SU-DHL-6 (cell line): Measurements from ENCODE around the gene THSD4.

Experiments used
- H2AFZ ChIP-seq: fragments of 200-600 bp; sonication (generic); 2 replicates; pipeline ENCODE4 v1.6.1; 2014; ENCODE audit warnings: low read depth, mild to moderate bottlenecking, moderate library complexity, mixed read lengths, antibody characterized with exemption, low read length; ENCODE audit not compliant: severe bottlenecking
- H3F3A ChIP-seq: fragments of 200-600 bp; shearing (Covaris generic); 2 replicates; pipeline ENCODE4 v1.6.0; 2016; ENCODE audit warnings: antibody characterized with exemption, mild to moderate bottlenecking; ENCODE audit not compliant: insufficient read depth
- H3K27ac ChIP-seq: fragments of 200-600 bp; sonication (generic); 2 replicates; pipeline ENCODE4 v1.5.1; 2016; ENCODE audit warnings: low read depth, mild to moderate bottlenecking, low read length, moderate library complexity, mixed read lengths
- H3K27me3 ChIP-seq: fragments of 200-600 bp; sonication (generic), shearing (Covaris generic); 2 replicates; pipeline ENCODE4 v1.6.0; 2014; ENCODE audit warnings: mild to moderate bottlenecking, low read length
- H3K36me3 ChIP-seq: fragments of 200-600 bp; sonication (generic); 2 replicates; pipeline ENCODE4 v1.6.1; 2014; ENCODE audit warnings: mild to moderate bottlenecking, low read length, mixed read lengths
- H3K4me2 ChIP-seq: fragments of 300-600, 200-600 bp; shearing (Covaris generic), sonication (generic); 2 replicates; pipeline ENCODE4 v1.6.0; 2014; ENCODE audit warnings: low read length, low read depth, mild to moderate bottlenecking; ENCODE audit not compliant: poor library complexity, severe bottlenecking
- H3K4me3 ChIP-seq: fragments of 200-600 bp; sonication (generic); 2 replicates; pipeline ENCODE4 v1.5.1; 2014; ENCODE audit warnings: antibody characterized with exemption, low read length, mild to moderate bottlenecking, mixed read lengths; ENCODE audit not compliant: insufficient read depth, poor library complexity, severe bottlenecking
- H3K79me2 ChIP-seq: fragments of 200-600 bp; sonication (generic); 2 replicates; pipeline ENCODE4 v1.6.1; 2014; ENCODE audit warnings: mild to moderate bottlenecking, low read length, moderate library complexity; ENCODE audit not compliant: insufficient read depth
- H3K9ac ChIP-seq: fragments of 200-600 bp; sonication (generic); 2 replicates; pipeline ENCODE4 v1.7.0; 2014; ENCODE audit warnings: mild to moderate bottlenecking, low read length
- H3K9me2 ChIP-seq: fragments of 200-600 bp; sonication (generic); replicated peaks from 2 replicates; pipeline ENCODE4 v1.6.1; 2014; ENCODE audit warnings: low read length; ENCODE audit not compliant: insufficient read depth
- H3K9me3 ChIP-seq: fragments of 200-600 bp; sonication (generic); 2 replicates; pipeline ENCODE4 v1.6.1; 2014; ENCODE audit warnings: low read length, mixed read lengths; ENCODE audit not compliant: insufficient read depth
- H4K20me1 ChIP-seq: fragments of 200-600 bp; sonication (generic); 2 replicates; pipeline ENCODE4 v1.6.1; 2014; ENCODE audit warnings: low read depth, mild to moderate bottlenecking, antibody characterized with exemption, low read length, moderate library complexity, mixed read lengths
- CTCF ChIP-seq: fragments of 200-600 bp; sonication (generic); IDR thresholded peaks from one replicate; pipeline ENCODE4 v1.5.1; 2017; ENCODE audit warnings: antibody characterized with exemption, mild to moderate bottlenecking, low read length, moderate library complexity; ENCODE audit not compliant: insufficient read depth, poor library complexity, severe bottlenecking
- EZH2phosphoT487 ChIP-seq: fragments of 200-600 bp; sonication (generic), shearing (Covaris generic); conservative IDR thresholded peaks from 2 replicates; pipeline ENCODE4 v1.6.1; 2018; ENCODE audit warnings: mild to moderate bottlenecking, antibody characterized with exemption, low read length, moderate library complexity, mixed read lengths

The THSD4 gene

GRCh38 chr15:71238926-71239325 is 123.7 kb downstream of the THSD4 start:
- no peaks in the 10 kb centered on the region for H3K9me2 ChIP-seq
- no peak overlapping the region for H2AFZ ChIP-seq
- no peak overlapping the region for H3K9ac ChIP-seq
- H3K27ac ChIP-seq: no peak overlapping the region
- H3K9me3 ChIP-seq: no peaks in the 10 kb centered on the region
- no peak for TF ChIP-seq EZH2phosphoT487
- TF ChIP-seq CTCF: no peak
- no peaks in the 10 kb centered on the region for H3K36me3 ChIP-seq
- no peak overlapping the region for H3K4me2 ChIP-seq
- H4K20me1 ChIP-seq: no peaks in the 10 kb centered on the region
- H3F3A ChIP-seq: no peaks in the 10 kb centered on the region
- H3K79me2 ChIP-seq: no peaks in the 10 kb centered on the region
- no peak overlapping the region for H3K4me3 ChIP-seq
- no peaks in the 10 kb centered on the region; the same call in 1 of the 2 replicates for H3K27me3 ChIP-seq

- H3K4me3 ChIP-seq: no peak overlapping the region
- H3K27ac ChIP-seq: no peak overlapping the region
- no peaks in the 10 kb centered on the region for H3K9me2 ChIP-seq
- H3F3A ChIP-seq: no peaks in the 10 kb centered on the region
- TF ChIP-seq CTCF (no peak), EZH2phosphoT487 (no peak)
- H4K20me1 ChIP-seq: no peaks in the 10 kb centered on the region
- no peaks in the 10 kb centered on the region for H3K36me3 ChIP-seq
- no peak overlapping the region for H3K9ac ChIP-seq
- no peaks in the 10 kb centered on the region; the same call in 1 of the 2 replicates for H3K27me3 ChIP-seq
- H3K9me3 ChIP-seq: no peaks in the 10 kb centered on the region
- no peak overlapping the region for H3K4me2 ChIP-seq
- H3K79me2 ChIP-seq: no peaks in the 10 kb centered on the region
- H2AFZ ChIP-seq: no peak overlapping the region
Observed at GRCh38 chr15:71239592-71240364, 124.5 kb downstream of the THSD4 start.

GRCh38 chr15:71242292-71242691 is 127.0 kb downstream of the THSD4 start:
- H3K36me3 ChIP-seq: no peaks in the 10 kb centered on the region
- no peak overlapping the region for H2AFZ ChIP-seq
- no peak overlapping the region for H3K27ac ChIP-seq
- no peaks in the 10 kb centered on the region for H4K20me1 ChIP-seq
- no peaks in the 10 kb centered on the region for H3K9me3 ChIP-seq
- H3K27me3 ChIP-seq: no peaks in the 10 kb centered on the region; the same call in 1 of the 2 replicates
- no peaks in the 10 kb centered on the region for H3F3A ChIP-seq
- TF ChIP-seq CTCF (no peak), EZH2phosphoT487 (no peak)
- no peak overlapping the region for H3K9ac ChIP-seq
- no peak overlapping the region for H3K4me3 ChIP-seq
- no peaks in the 10 kb centered on the region for H3K79me2 ChIP-seq
- H3K4me2 ChIP-seq: no peak overlapping the region
- no peaks in the 10 kb centered on the region for H3K9me2 ChIP-seq
